Measurements from ENCODE around the gene UBE4B. TPM values are rescaled to one million over a fixed set of nuclear protein-coding genes. Genes with fewer than 3 reads are reported as not detected.

The UBE4B gene
- total and polyA plus RNA-seq, 2 of the 13 experiments (the other 11 are each of a cell fraction or from before 2014, with no cell fraction given), result 15.2 to 24.8 TPM

DNA sequence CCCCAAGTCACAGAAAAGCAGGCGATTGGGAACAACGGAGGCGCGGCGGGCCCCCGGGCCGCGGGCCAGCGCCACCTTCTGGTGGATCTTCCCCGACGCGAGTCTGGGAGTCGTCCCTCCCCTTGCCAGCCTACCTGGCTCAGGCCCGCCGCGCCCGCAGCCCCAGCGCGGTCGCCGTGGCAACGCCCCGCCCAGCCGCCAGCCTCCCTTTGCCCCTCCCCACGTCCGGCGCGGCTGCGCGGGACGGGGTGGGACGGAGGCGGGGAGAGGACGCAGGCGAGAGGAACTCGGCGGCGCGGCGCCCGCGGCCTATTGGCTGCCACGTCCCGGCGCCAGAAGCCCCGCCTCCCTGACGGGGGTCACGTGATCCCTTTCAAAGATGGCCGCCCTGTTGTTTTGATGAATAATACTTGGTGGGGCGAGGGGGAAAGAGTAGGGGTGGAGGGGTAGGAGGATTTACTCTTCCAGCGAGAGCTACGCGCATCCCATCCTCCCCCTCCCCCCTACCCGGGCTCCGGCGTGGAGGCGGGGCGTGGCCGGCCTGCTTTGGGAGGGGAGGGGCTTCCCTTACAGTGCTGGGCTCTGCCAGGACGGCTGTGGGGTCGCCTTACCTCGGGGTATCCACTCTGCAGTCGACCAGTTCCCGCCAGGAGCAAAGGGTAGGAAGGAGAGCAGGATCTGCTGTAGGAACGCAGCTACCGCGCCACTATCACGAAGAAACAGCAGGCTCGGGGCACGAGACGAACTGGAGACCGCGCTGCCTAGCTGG lies at the start of gene UBE4B (continued):
- TF ChIP-seq ZNF563 (CRISPR knock-in tag; IDR thresholded peaks at IDR 0.05) (0 out of 2 replicates have a peak, but pooled peaks have one; percentile 27), ZNF12 (CRISPR knock-in tag; IDR thresholded peaks at IDR 0.05) (0 out of 2 replicates have a peak, but pooled peaks have one; percentile 28), ERF (CRISPR knock-in tag; IDR thresholded peaks at IDR 0.05) (peak; percentile 82; the same call in 1 of the 2 replicates), NR1H2 (CRISPR knock-in tag; IDR thresholded peaks at IDR 0.05; ENCODE audit: borderline replicate concordance, low read depth) (no peak), BRD4 (CRISPR knock-in tag; IDR thresholded peaks at IDR 0.05) (no peak), ATRX (CRISPR knock-in tag; IDR thresholded peaks at IDR 0.05; ENCODE audit: borderline replicate concordance) (no peak), KDM1A (CRISPR knock-in tag; IDR thresholded peaks at IDR 0.05) (no peak), NFYC (CRISPR knock-in tag; IDR thresholded peaks at IDR 0.05) (peak; percentile 78), YY1 (IDR thresholded peaks at IDR 0.05; ENCODE audit: insufficient read depth, insufficient replicate concordance, low read depth, low read length) (peak; percentile 95), ZNF17 (CRISPR knock-in tag; IDR thresholded peaks at IDR 0.05) (no peak), NBN (conservative IDR thresholded peaks at IDR 0.05) (no peak), ZFP62 (CRISPR knock-in tag; IDR thresholded peaks at IDR 0.05) (no peak), CEBPG (CRISPR knock-in tag; IDR thresholded peaks at IDR 0.05) (no peak), ZNF75D (CRISPR knock-in tag; IDR thresholded peaks at IDR 0.05; ENCODE audit: borderline replicate concordance) (no peak)
- TF ChIP-seq, protein P1, sequence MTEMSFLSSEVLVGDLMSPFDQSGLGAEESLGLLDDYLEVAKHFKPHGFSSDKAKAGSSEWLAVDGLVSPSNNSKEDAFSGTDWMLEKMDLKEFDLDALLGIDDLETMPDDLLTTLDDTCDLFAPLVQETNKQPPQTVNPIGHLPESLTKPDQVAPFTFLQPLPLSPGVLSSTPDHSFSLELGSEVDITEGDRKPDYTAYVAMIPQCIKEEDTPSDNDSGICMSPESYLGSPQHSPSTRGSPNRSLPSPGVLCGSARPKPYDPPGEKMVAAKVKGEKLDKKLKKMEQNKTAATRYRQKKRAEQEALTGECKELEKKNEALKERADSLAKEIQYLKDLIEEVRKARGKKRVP (CRISPR knock-in tag; IDR thresholded peaks at IDR 0.05), result no peak; a peak in 1 of 4 replicates
- TF ChIP-seq, protein P2, sequence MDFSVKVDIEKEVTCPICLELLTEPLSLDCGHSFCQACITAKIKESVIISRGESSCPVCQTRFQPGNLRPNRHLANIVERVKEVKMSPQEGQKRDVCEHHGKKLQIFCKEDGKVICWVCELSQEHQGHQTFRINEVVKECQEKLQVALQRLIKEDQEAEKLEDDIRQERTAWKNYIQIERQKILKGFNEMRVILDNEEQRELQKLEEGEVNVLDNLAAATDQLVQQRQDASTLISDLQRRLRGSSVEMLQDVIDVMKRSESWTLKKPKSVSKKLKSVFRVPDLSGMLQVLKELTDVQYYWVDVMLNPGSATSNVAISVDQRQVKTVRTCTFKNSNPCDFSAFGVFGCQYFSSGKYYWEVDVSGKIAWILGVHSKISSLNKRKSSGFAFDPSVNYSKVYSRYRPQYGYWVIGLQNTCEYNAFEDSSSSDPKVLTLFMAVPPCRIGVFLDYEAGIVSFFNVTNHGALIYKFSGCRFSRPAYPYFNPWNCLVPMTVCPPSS (IDR thresholded peaks at IDR 0.05), result no peak
- TF ChIP-seq, protein P3, sequence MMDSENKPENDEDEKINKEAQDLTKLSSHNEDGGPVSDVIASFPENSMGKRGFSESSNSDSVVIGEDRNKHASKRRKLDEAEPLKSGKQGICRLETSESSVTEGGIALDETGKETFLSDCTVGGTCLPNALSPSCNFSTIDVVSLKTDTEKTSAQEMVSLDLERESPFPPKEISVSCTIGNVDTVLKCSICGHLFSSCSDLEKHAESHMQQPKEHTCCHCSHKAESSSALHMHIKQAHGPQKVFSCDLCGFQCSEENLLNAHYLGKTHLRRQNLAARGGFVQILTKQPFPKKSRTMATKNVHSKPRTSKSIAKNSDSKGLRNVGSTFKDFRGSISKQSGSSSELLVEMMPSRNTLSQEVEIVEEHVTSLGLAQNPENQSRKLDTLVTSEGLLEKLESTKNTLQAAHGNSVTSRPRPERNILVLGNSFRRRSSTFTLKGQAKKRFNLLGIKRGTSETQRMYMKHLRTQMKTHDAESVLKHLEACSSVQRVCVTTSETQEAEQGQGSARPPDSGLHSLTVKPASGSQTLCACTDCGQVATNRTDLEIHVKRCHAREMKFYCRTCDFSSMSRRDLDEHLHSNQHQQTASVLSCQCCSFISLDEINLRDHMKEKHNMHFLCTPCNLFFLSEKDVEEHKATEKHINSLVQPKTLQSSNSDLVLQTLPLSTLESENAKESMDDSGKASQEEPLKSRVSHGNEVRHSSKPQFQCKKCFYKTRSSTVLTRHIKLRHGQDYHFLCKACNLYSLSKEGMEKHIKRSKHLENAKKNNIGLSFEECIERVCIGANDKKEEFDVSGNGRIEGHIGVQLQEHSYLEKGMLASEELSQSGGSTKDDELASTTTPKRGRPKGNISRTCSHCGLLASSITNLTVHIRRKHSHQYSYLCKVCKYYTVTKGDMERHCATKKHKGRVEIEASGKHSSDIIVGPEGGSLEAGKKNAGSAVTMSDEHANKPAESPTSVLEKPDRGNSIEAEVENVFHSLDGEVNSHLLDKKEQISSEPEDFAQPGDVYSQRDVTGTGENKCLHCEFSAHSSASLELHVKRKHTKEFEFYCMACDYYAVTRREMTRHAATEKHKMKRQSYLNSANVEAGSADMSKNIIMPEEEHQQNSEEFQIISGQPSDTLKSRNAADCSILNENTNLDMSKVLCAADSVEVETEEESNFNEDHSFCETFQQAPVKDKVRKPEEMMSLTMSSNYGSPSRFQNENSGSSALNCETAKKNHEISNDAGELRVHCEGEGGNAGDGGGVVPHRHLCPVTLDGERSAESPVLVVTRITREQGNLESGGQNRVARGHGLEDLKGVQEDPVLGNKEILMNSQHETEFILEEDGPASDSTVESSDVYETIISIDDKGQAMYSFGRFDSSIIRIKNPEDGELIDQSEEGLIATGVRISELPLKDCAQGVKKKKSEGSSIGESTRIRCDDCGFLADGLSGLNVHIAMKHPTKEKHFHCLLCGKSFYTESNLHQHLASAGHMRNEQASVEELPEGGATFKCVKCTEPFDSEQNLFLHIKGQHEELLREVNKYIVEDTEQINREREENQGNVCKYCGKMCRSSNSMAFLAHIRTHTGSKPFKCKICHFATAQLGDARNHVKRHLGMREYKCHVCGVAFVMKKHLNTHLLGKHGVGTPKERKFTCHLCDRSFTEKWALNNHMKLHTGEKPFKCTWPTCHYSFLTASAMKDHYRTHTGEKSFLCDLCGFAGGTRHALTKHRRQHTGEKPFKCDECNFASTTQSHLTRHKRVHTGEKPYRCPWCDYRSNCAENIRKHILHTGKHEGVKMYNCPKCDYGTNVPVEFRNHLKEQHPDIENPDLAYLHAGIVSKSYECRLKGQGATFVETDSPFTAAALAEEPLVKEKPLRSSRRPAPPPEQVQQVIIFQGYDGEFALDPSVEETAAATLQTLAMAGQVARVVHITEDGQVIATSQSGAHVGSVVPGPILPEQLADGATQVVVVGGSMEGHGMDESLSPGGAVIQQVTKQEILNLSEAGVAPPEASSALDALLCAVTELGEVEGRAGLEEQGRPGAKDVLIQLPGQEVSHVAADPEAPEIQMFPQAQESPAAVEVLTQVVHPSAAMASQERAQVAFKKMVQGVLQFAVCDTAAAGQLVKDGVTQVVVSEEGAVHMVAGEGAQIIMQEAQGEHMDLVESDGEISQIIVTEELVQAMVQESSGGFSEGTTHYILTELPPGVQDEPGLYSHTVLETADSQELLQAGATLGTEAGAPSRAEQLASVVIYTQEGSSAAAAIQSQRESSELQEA (CRISPR knock-in tag; IDR thresholded peaks at IDR 0.05; ENCODE audit: not compliant biosample characterization), result no peak
- TF ChIP-seq, protein P4, sequence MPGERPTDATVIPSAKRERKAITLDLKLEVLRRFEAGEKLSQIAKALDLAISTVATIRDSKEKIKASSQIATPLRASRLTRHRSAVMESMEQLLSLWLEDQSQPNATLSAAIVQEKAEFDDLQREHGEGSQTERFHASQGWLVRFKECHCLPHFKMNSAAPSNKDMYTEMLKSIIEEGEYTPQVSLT (CRISPR knock-in tag; IDR thresholded peaks at IDR 0.05; ENCODE audit: borderline replicate concordance, low read depth), result no peak

Data from HepG2 (cell line).